OCI-LY1 (cell line): ENCODE results near the gene PCDHB5.
A peak's percentile ranks its signal among the peaks of the same experiment; 100 is the strongest.
"Not testable (repeated sequence)": the region's sequence is repeated elsewhere in the genome, so short reads cannot be mapped to it uniquely, and the experiment has no call there.

Experiments used
- H2AFZ ChIP-seq: fragments of 200-600 bp; sonication (generic), shearing (Covaris generic); 2 replicates; pipeline ENCODE4 v1.6.0; 2014; ENCODE audit warnings: antibody characterized with exemption, mild to moderate bottlenecking, low read length
- H3F3A ChIP-seq: fragments of 200-600 bp; sonication (generic), shearing (Covaris generic); 2 replicates; pipeline ENCODE4 v1.6.0; 2014; ENCODE audit warnings: mild to moderate bottlenecking, antibody characterized with exemption, low read length, moderate library complexity; ENCODE audit not compliant: insufficient read depth
- H3K27ac ChIP-seq: fragments of 200-600 bp; sonication (generic); 2 replicates; pipeline ENCODE4 v1.5.1; 2014; ENCODE audit warnings: low read length, mixed run types, mild to moderate bottlenecking, low read depth; ENCODE audit not compliant: poor library complexity, severe bottlenecking
- H3K27me3 ChIP-seq: fragments of 200-600 bp; sonication (generic); 2 replicates; pipeline ENCODE4 v1.6.0; 2014; ENCODE audit warnings: antibody characterized with exemption, mild to moderate bottlenecking, low read length, moderate library complexity; ENCODE audit not compliant: insufficient read depth
- H3K36me3 ChIP-seq: fragments of 200-600 bp; sonication (generic); 2 replicates; pipeline ENCODE4 v1.6.1; 2014; ENCODE audit warnings: mild to moderate bottlenecking, antibody characterized with exemption, low read length, moderate library complexity, mixed read lengths; ENCODE audit not compliant: insufficient read depth
- H3K4me1 ChIP-seq: fragments of 200-600 bp; sonication (generic); 2 replicates; pipeline ENCODE4 v1.5.1; 2014; ENCODE audit warnings: mild to moderate bottlenecking, low read length, moderate library complexity; ENCODE audit not compliant: insufficient read depth, severe bottlenecking
- H3K4me2 ChIP-seq: fragments of 200-600 bp; sonication (generic), shearing (Covaris generic); 2 replicates; pipeline ENCODE4 v1.6.1; 2014; ENCODE audit warnings: low read length
- H3K4me3 ChIP-seq: fragments of 200-600 bp; sonication (generic); 2 replicates; pipeline ENCODE4 v1.5.1; 2014; ENCODE audit warnings: low read length, low read depth, mild to moderate bottlenecking, mixed read lengths; ENCODE audit not compliant: poor library complexity, severe bottlenecking
- H3K79me2 ChIP-seq: fragments of 200-600 bp; shearing (Covaris generic); 2 replicates; pipeline ENCODE4 v1.6.1; 2016; ENCODE audit warnings: mixed run types, low read length, mixed read lengths; ENCODE audit not compliant: insufficient read depth
- H3K9ac ChIP-seq: fragments of 200-600 bp; sonication (generic), shearing (Covaris generic); 2 replicates; pipeline ENCODE4 v1.6.1; 2014; ENCODE audit warnings: mild to moderate bottlenecking, low read length, mixed read lengths
- H3K9me2 ChIP-seq: fragments of 200-600 bp; sonication (generic), shearing (Covaris generic); 2 replicates; pipeline ENCODE4 v1.6.1; 2014; ENCODE audit warnings: low read depth, mild to moderate bottlenecking, low read length, mixed read lengths
- H3K9me3 ChIP-seq: fragments of 200-600 bp; shearing (Covaris generic); 2 replicates; pipeline ENCODE4 v1.6.1; 2014; ENCODE audit warnings: low read length, mixed read lengths
- H4K20me1 ChIP-seq: fragments of 200-600 bp; sonication (generic), shearing (Covaris generic); 2 replicates; pipeline ENCODE4 v1.6.0; 2016; ENCODE audit warnings: mild to moderate bottlenecking, low read length; ENCODE audit not compliant: insufficient read depth
- CTCF ChIP-seq: fragments of 200-600 bp; sonication (generic), shearing (Covaris generic); IDR thresholded peaks from 2 replicates; pipeline ENCODE4 v1.5.1; 2017; ENCODE audit warnings: mild to moderate bottlenecking, antibody characterized with exemption, low read length, moderate library complexity, mixed read lengths
- EZH2 ChIP-seq: fragments of 200-600 bp; sonication (generic), shearing (Covaris generic); IDR thresholded peaks from 2 replicates; pipeline ENCODE4 v1.8.0; 2017; ENCODE audit warnings: borderline replicate concordance, mixed run types, mild to moderate bottlenecking, antibody characterized with exemption, low read length, moderate library complexity, mixed read lengths

Gene PCDHB5

DNA sequence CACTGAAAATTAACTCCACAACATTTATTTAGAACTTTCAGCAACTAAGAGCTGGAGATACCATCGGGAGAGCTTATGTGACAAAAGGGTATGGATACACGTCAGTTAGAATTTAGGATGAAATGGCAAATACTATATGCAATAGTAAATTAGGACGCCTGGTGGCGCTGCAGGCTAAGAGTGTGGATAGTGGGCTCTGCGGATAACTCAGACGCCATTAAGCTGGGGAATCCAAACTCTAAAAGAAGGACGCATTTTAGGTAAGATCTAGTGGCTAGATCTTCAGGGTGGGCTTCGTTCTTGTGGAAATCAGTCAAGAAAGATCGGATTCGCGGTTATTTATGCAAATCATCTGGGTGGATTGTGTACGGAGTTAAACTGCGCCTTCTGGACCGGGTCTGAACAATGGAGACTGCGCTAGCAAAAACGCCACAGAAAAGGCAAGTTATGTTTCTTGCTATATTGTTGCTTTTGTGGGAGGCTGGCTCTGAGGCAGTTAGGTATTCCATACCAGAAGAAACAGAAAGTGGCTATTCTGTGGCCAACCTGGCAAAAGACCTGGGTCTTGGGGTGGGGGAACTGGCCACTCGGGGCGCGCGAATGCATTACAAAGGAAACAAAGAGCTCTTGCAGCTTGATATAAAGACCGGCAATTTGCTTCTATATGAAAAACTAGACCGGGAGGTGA is at the start of gene PCDHB5:
TSS of gene PCDHB5 (plus strand) at position 177 of the 688 bp plus-strand sequence. CDS start at position 406, 229 bp downstream.
- Histone ChIP-seq H2AFZ (no peak within 1 kb of the TSS), H4K20me1 (no peaks in the 10 kb centered on the region), H3K9me2 (no peaks in the 10 kb centered on the region), H3K27me3 (no peaks in the 10 kb centered on the region), H3F3A (no peaks in the 10 kb centered on the region), H3K9me3 (no peaks in the 10 kb centered on the region), H3K36me3 (no peaks in the 10 kb centered on the region), H3K79me2 (no peaks in the 10 kb centered on the region), H3K4me2 (no peak within 1 kb of the TSS), H3K4me3 (no peak within 1 kb of the TSS), H3K4me1 (no peaks in the 10 kb centered on the region), H3K9ac (no peak within 1 kb of the TSS), H3K27ac (no peak within 1 kb of the TSS)
- peak; percentile 27; the same call in 1 of the 2 replicates for TF ChIP-seq CTCF
- TF ChIP-seq EZH2: no peak

GRCh38 chr5:141094481-141095262 is 40.3 kb upstream of the PCDHB5 start, which contains the start of gene PCDHB2:
TSS of gene PCDHB2 (plus strand) at chr5:141094615. CDS start at chr5:141094791, 176 bp downstream.
- Histone ChIP-seq H3K4me2 (no peak within 1 kb of the TSS), H3K9me2 (no peaks in the 10 kb centered on the region), H3K4me3 (no peak within 1 kb of the TSS), H3K9ac (no peak within 1 kb of the TSS), H3K27me3 (no peaks in the 10 kb centered on the region), H3F3A (no peaks in the 10 kb centered on the region), H3K4me1 (no peaks in the 10 kb centered on the region), H4K20me1 (no peaks in the 10 kb centered on the region), H2AFZ (no peak within 1 kb of the TSS), H3K27ac (no peak within 1 kb of the TSS), H3K79me2 (no peaks in the 10 kb centered on the region), H3K9me3 (no peaks in the 10 kb centered on the region), H3K36me3 (no peaks in the 10 kb centered on the region)
- no peak for TF ChIP-seq EZH2
- peak; percentile 40; the same call in 1 of the 2 replicates for TF ChIP-seq CTCF

- Histone ChIP-seq H3K9me3 (no peaks in the 10 kb centered on the region), H3K79me2 (no peaks in the 10 kb centered on the region), H4K20me1 (no peaks in the 10 kb centered on the region), H3K4me1 (no peaks in the 10 kb centered on the region), H3K4me2 (no peak overlapping the region), H3K9me2 (no peaks in the 10 kb centered on the region), H3K36me3 (no peaks in the 10 kb centered on the region), H3K9ac (no peak overlapping the region), H3K27me3 (no peaks in the 10 kb centered on the region), H3F3A (no peaks in the 10 kb centered on the region), H3K27ac (no peak overlapping the region), H3K4me3 (no peak overlapping the region), H2AFZ (no peak overlapping the region)
- TF ChIP-seq CTCF: no peak
- TF ChIP-seq EZH2: no peak
These were observed 39.8 kb upstream of the PCDHB5 start for GRCh38 chr5:141095263-141095641.

DNA sequence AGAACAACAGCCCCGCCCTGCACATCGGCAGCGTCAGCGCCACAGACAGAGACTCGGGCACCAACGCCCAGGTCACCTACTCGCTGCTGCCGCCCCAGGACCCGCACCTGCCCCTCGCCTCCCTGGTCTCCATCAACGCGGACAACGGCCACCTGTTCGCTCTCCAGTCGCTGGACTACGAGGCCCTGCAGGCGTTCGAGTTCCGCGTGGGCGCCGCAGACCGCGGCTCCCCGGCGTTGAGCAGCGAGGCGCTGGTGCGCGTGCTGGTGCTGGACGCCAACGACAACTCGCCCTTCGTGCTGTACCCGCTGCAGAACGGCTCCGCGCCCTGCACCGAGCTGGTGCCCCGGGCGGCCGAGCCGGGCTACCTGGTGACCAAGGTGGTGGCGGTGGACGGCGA is 38.8 kb upstream of the PCDHB5 start:
- not testable (repeated sequence) for H3K4me1 ChIP-seq, H3K27ac ChIP-seq, H3K9me3 ChIP-seq, H3K9ac ChIP-seq, H3K9me2 ChIP-seq, H3K4me3 ChIP-seq, H3F3A ChIP-seq, H3K36me3 ChIP-seq, H3K4me2 ChIP-seq, H3K79me2 ChIP-seq, H3K27me3 ChIP-seq, H2AFZ ChIP-seq, H4K20me1 ChIP-seq

- not testable (repeated sequence) for H3K9ac ChIP-seq, H3K79me2 ChIP-seq, H3F3A ChIP-seq, H3K4me3 ChIP-seq, H4K20me1 ChIP-seq, H2AFZ ChIP-seq, H3K36me3 ChIP-seq, H3K4me1 ChIP-seq, H3K27ac ChIP-seq, H3K9me2 ChIP-seq, H3K27me3 ChIP-seq, H3K4me2 ChIP-seq, H3K9me3 ChIP-seq
These were observed 38.4 kb upstream of the PCDHB5 start for GRCh38 chr5:141096586-141096985.
